ENCODE measurements around the gene COL8A1.
"Not testable (repeated sequence)": the region's sequence is repeated elsewhere in the genome, so short reads cannot be mapped to it uniquely, and the experiment has no call there.

COL8A1 gene

DNA sequence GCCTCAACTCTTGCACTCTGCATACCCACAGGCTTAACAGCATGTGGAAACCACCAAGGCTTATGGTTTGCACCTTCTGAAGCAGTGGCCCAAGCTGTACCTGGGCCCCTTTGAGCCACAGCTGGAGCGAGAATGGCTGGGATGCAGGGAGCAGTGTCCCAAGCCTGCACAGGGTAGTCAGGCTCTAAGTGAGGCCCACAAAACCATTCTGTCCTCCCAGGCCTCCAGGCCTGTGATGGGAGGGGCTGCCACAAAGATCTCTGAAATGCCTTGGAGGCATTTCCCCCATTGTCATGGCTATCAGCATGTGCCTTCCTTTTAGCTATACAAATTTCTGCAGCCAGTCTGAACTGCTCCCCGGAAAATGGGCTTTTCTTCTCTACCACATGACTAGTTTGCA lies 166.8 kb downstream of the COL8A1 start:
- no peak for DNase-seq (ENCODE audit: low read depth)

DNA sequence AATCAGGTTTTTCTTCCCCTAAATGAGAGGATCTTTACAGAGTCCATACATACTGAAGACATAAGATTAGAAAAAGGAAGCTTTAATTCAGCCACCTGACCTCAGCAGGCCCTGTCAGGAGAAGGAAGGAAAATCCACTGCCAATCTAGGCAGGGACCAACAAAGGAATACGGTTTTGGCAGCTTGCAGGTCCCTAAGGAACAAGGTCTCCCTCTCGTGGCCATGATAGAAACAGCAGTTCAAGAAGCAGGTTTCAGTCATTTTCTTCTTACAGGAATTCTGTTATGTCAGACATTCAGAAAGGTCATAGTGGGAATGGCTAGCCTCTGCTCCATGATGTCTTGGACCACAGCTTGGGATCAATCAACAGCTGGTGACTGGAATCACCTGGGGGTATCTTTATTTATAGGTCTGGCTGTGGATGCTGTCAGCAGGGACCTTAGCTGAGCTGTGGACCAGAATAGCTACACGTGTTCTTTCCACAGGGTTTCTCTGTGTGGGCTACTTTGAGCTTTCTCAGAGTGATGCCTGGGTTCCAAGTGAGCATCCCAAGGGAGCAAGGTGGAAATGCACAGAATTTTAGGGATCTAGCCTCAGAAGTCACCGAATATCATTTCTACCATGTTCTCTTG lies 169.9 kb downstream of the COL8A1 start:
- DNase-seq (ENCODE audit: low read depth), result no peak

DNA sequence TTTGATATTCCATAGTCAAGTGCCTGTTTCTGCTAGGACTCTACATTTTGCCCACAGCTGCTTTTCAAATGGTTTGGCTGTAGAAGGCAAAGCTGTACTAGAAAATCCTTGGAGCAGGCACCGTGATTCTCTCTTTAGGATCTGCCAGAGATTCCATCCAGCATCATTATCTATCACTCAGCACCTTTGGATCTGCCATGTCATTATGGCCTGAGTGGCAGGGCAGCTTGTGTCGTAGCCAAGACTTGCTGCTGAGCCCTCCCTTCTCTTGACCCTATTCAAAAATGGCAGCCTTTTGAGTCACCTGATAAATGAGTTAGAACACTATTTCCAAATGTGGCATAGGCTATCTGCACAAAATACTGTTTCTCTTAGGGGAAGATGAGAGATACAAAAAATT lies 171.2 kb downstream of the COL8A1 start:
- DNase-seq (ENCODE audit: low read depth), result no peak

DNA sequence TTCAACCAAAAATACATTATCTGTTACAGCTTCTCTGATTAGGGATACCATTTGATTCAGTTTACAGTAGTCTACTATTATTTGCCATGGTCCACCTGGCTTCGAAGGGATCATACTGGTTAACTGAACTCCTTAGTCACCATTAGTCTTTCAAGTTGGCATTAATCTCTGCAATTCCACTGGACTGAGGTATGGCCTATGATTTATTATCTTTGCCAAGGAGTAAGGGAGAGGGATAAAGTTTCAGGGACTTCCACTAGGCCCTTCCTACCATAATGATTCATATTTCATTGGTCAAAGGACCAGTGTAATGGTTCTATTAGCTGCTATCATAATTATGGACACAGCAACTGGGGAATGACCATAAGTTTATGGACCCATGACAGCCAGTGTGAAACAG lies 172.0 kb downstream of the COL8A1 start:
- no peak for DNase-seq (ENCODE audit: low read depth)

DNA sequence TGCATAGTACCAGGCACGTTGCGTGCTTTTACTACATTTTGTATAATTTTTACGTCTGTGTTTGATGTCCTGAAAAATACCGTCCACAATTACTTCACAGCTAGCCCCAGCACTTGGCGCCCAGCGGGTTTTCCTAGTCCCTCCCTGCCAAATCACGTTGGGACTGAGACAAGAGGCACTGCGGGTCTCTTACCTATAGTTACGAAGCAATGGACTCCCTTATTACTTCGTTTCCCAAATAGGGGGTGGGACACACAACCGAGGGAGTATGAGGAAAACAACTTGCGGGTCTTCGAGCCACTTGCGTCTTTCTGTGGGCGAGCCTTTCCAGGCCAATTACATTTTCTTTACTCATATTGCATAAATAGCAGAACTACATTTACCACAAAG lies 178.6 kb downstream of the COL8A1 start:
- no peak for DNase-seq (ENCODE audit: low read depth)

DNA sequence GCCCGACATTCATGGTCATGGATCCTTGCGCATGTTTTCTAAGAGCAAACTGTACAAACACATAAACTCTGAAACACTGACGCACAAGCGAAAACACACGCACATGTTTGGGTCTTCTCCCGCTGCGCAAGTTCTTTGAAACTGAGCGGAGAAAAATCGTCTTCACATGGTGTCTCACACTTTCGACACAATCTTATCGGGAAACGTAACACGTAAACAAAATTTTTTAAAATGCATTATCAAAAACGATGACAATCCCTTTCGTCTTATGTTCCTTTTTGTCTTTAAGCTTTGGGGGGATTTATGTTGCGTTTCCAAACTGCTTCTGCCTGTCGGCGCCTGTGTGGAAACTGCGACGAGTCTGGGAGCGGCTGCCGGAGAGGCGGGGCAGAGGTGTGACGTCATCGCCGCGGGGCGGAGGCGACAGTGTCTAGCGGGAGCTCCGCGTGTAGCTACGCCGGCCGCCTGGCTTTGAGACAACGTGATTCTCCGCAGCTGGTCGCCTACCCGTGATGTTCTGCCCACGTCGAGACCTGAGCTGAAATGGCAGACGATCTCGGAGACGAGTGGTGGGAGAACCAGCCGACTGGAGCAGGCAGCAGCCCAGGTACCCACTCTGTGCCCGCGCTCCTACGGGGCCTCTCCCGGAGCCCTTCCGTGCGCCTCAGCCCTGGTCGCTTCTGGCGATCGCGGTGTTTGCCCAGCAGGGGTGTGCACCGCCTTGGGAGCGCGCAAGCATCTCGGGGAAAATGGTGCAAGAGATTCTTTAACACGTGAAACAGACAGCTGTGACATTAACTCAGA lies 179.2 kb downstream of the COL8A1 start, which contains the start of gene CMSS1:
Gene CMSS1 (plus strand): TSS at position 426 of the 804 bp plus-strand sequence.
- peak; percentile 97 for DNase-seq (ENCODE audit: low read depth)

DNA sequence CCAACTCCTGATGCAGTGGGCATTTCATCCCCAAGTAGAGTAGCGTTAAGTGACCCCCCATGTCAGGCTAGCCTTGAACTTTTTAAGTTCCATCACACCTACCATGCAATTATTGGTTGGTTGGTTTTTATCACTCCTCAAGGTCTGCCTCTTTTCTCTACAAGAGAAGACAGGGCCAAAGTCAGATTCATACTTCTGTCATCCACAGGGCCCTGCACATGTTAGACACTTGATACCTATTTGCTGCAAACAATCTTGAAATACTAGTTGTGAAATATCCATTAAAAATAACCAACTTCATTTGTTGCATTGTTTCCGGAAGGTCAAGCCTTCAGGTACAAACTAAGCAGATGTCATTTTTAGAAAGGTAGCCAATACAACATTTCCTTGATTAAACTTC lies 180.4 kb downstream of the COL8A1 start:
- no peak for DNase-seq (ENCODE audit: low read depth)

DNA sequence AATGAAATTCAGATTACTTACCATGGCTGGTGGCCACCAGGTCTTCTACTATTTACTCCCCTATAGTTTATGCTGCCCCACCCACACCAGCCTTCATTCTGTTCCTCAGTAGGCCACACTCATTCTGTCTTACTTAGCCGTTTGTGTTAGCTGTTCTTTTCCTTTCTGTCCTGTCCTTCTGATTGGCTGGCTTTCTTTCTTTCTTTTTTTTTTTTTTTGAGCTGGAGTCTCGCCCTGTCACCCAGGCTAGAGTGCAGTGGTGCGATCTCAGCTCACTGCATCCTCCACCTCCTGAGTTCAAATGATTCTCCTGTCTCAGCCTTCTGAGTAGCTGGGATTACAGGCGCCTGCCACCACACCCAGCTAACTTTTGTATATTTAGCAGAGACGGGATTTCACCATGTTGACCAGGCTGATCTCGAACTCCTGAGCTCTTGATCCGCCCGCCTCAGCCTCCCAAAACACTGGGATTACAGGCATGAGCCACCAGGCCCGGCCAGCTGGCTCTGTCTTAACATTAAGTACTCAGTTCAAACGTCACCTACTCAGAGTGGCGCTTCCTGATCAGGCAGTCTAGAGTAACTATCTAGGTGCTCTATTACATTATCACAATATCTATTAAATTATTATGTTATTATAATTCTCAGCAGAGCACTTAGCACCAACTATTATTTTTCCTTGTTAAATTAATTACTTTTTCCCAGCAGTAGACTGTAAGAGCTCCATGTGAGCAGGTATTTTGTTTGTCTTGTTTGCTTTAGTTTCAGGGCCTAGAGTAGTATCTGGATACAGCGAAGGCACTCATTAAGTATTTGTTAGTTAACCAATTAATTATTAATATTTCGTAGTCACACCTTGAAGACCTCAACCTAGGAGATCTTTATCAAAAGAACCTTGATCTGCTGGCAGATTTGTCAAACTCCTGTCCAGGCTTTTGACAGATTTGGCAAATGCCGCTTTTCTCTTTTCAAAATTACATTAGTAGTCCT lies 185.6 kb downstream of the COL8A1 start:
- DNase-seq (ENCODE audit: low read depth), result no peak

DNA sequence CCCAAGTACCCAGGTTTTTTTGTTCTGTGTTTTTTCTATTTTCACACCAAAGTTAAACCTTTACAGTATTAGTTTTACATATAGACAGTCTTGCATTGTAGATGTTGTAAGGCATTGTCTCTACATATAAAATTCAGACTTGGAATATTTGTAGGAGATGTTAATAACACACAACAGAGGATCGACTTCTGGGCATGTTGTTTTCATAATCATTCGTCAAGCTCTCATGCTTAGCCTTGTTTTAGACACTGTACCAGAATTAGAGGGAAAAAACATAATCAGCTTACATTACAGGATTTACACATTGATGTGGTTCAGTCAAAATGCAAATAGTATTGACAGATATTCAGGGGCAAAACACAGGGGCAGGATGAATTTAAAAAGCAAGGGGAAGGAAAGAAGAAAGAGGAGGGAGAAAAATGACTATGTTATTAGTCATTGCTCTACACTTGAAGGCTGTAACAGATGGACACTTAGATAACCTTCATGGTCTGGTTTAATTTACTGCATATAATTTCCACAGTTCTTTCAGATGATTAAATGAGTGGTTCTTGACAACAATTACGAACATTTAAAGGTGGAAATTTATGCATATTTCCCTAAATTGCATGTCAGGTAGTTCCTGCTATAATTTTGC lies 186.7 kb downstream of the COL8A1 start:
- DNase-seq (ENCODE audit: low read depth), result no peak

DNA sequence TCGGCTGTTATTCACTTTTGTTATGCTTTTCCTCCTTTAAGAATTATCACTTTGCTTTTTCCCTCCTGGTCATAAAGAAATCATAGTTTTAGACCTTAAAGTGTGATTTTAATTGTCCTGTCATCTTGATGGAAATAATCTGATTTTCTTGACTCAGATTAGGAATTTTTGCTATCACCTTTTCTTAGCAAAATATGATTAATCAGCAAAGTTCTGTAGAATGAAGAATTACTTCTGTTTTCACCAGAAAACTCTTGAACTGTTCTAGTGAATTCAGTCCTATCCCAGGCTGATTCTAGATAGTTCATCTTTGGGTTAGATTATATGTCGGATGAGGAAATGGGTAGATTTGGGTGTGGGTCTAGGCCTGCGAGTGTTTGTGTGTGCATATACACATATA lies 191.4 kb downstream of the COL8A1 start:
- no peak for DNase-seq (ENCODE audit: low read depth)

DNA sequence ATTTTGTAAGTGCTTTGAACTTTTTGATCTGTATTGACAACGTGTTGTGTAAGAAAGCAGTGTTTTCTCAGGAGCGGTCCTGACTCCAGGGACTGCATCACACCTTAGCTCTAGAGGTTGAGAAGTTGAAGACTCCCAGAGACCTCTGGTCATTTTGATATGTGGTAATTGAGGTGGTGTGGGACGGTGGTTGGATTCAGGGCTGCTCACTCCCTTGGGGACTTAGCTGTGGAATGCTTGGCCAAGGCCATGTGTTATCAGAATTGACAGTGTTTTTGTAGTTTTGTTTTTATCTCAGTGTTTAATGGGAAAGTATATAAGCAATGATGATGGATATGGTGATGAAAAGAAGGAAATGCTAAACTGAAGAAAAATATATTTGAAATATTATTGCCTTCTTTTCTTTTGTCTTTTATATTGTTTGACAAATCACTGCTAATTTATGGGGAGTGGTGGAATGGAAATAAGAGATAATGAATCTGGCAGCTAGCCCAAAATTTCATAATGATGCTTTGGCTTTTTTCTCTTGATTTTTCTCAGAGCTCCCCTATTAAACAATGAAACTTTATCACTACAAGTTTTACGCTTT lies 195.3 kb downstream of the COL8A1 start:
- no peak for DNase-seq (ENCODE audit: low read depth)

DNA sequence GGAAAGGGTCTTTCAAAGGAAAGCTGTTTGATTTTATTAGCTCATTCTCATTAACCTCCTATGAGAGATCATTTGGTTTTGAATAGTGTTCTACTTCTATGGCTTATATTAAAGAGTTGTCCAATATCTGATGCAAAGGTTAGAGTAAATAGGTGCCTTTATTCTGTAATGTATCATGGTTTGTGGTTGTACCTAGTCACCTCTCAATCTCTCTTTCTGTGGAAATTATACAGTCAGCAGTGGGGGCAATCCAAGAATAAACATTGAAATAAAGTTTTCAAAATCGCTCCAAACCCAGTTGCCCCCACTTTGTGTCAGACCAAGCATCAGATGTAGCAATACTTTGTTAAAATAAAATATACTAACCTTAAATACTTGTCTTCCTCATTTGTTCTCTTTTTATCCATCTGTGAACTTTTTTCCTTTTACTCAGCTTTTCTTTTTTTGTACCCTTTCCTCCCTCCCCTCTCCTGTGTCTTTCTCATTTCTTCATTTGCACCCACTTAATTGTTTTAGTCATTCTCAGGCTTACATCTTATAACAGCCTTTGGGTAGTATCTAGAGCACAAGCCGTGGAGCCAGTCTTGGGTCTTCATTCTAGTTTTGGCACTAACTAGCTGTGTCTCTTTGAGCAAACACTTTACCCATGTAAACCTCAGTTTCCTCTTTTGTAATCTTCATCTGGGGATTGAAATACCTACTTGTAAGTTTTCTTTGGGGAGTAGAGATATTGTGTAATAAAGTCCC lies 196.0 kb downstream of the COL8A1 start:
- no peak for DNase-seq (ENCODE audit: low read depth)

DNA sequence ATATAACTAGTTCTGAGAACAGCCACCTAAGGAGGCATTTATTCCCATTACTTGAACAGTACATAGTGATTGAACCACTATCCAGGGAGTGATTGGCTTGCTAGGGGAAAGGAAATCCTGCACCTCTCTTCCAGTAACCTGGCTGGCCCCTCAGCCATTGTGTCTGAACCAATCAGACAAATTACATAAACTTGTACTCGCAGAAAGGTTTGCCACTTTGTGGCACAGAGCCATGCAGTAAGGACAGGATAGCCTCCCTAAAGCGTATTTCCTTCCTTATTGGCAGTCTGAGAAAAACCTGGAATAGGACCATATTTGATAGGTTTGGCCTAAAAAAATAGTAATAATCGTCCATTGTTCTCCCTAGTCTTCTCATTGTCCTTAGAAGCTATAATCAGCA lies 198.3 kb downstream of the COL8A1 start:
- no peak for DNase-seq (ENCODE audit: low read depth)

DNA sequence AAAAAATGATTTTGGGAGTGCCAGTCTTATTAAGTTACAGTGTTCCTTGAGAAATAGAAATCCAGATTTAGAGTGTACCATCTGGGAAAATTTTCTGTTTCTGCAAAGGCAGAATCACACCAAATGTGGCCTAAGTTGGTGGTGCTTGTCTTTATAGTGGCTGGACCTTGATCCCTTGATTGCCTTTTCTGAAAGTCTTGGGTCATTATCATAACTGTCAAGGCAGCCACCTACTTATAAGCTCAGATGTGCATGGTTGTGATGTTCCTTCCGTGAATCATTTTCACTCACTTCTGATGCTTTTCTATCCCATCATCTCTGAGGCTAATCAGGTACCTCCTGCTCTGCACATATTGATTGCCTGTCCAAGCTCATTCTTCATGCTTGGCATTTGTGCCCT lies 199.3 kb downstream of the COL8A1 start:
- DNase-seq (ENCODE audit: low read depth), result no peak

DNA sequence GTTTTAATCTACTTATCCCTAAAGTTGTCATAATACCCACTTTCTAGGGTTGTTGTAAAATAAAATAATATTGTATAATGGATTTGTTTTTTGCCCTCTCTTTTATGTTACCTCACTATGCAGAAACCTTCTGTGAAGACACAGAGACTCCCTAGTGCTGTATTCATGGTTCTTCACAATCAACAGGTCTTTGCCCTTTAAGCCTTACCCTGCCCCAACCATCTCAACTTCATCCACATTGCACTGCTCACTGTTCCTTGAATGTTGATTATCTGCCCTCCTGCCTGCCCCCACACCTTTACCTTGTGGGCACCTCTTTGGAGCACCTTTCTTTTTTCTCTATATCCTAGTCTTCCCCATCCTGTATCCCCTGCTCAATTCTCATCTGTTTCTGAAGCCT lies 200.4 kb downstream of the COL8A1 start:
- no peak for DNase-seq (ENCODE audit: low read depth)

DNA sequence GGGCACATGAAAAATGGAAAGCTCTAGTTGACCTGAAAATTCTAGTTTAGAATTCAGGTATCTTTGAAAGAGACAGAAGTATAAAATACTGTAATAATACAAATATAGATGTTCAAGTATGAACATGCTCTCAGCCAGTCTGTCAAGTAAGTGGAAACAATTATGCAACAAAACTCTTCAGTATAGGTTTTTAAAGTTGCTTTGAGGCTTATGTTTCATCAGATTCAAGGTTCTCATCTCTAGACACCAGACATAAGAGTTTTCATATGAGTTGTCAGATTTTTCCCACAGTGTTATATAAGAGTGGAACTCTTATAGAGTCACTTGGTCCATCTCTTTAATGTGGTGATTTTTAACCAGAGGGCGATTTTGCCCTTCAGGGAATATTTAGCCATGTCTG lies 201.2 kb downstream of the COL8A1 start:
- no peak for DNase-seq (ENCODE audit: low read depth)

DNA sequence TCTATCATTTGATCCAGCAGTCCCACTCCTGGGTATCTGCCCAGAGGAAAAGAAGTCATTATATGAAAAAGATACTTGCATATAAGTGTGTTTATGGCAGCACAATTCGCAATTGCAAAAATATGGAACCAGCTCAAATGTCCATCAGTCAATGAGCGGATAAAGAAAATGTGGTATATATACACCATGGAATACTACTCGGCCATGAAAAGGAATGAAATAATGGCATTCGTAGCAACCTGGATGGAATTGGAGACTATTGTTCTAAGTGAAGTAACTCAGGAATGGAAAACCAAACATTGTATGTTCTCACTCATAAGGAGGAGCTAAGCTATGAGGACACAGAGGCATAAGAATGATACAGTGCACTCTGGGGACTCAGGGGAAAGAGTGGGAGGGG lies 203.6 kb downstream of the COL8A1 start:
- DNase-seq (ENCODE audit: low read depth), result not testable (repeated sequence)

DNA sequence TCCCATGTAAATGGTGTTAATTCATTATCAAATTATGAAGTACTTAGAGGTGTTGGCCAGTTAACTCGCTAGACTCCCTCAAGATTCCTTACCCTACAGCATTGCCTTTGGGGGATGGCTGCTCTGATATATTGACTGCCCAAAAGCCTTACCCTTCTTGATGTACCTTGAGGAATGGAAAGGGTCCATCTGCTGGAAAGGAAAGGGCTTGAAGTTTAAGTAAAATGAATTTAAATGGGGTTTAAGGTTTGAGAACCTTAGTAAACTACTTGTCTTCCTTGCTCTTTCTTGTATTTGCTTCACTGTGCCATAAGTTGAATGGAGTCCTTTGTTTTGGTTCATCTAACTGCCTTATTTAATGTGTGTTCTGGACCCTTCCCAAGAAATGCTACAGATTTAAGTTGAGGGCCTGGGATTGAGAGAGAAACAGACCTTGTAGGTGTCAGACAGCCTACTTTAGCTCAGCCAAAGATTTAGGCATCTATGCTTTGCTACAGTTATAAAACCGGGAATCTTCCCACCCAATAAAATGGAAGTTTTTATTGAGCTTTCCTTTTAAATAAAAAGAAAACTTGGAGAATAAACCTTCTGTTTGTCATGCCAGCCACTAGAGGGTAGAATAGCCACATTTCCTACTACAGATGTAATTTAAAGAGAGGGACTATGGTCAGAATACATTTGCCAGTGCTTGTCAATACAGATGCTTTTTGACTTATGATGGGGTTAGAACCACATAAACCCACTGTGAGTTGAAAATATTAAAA lies 204.6 kb downstream of the COL8A1 start:
- no peak for DNase-seq (ENCODE audit: low read depth)

DNA sequence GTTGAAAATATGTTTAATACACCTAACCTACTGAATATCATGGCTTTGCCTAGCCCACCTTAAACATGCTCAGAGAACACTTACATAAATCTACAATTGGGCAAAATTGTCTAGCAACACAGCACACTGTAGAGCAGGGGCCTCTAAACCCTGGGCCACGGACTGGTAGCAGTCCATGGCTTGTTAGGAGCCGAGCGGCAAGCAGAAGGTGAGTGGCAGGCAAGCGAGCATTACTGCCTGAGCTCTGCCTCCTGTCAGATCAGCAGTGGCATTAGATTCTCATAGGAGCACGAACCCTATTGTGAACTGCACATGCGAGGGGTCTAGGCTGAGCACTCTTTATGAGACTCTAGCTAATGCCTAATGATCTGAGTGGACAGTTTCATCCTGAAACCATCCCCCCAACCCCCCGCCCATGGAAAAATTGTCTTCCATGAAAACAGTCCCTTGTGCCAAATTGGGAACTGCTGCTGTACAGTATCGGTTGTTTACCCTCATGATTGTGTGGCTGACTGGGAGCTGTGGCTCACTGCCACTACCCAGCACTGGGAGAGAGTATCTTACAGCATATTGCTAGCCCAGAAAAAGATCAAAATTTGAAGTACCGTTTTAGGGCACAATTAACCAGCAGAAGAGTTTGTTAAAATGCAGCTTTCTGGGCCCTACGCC lies 205.3 kb downstream of the COL8A1 start:
- no peak for DNase-seq (ENCODE audit: low read depth)

DNA sequence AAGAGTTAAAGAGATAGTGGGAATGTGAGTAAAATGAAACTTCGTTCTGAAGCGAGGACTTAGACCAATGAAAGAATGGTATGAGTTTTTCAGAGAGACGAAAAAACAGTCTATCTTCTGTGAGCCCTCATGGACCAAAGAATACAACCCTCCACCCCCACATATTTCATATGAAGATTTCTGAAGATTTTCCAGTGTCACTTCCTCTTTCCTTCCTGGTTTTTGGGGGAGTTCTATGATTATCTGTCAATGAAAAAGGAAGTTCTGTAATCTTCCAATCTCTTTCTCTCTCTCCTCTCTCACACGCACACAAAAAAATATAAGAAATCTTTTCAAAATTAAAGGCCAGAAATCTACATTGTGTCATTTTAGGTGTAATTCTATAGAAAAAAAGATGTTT lies 206.9 kb downstream of the COL8A1 start:
- no peak for DNase-seq (ENCODE audit: low read depth)

All from stimulated activated CD8-positive, alpha-beta memory T cell treated with anti-CD3 and anti-CD28 coated beads, Interleukin-15, amount 100 ng/mL, for 24 hours (primary cell).